Heart right ventricle (tissue), 16 donors: ENCODE data around the gene SLC2A4RG. TPM values are rescaled to one million over a fixed set of nuclear protein-coding genes. Genes with fewer than 3 reads are reported as not detected.

ENCODE experiments used
- ATAC-seq, 8 donors: fragments of 200-7000 bp; cut with Tn5 transposase; one replicate each; pipeline ENCODE4 v1.9.1; 2020; ENCODE audit warnings: mild to moderate bottlenecking in 8 of 8, moderate library complexity in 8 of 8, moderate number of reproducible peaks in 1 of 8
- DNase-seq, 2 donors: peaks; one replicate each; pipeline ENCODE4 v3.0.0-alpha.2; 2020
- H3K27ac ChIP-seq, 10 donors: fragments of 200-600 bp; sonication (generic) in 2 of 10; one replicate each; pipeline versions ENCODE4 v1.5.0 to v1.8.0; 2020 to 2022; ENCODE audit warnings: mild to moderate bottlenecking in 3 of 10
- H3K27me3 ChIP-seq, 7 donors: fragments of 200-600 bp; one replicate each; pipeline ENCODE4 v1.8.0; 2021 to 2022; ENCODE audit warnings: mild to moderate bottlenecking in 2 of 7
- H3K36me3 ChIP-seq, 9 donors: fragments of 200-600 bp; sonication (generic) in 1 of 9; one replicate each; pipeline versions ENCODE4 v1.5.0 to v1.8.0; 2020 to 2022; ENCODE audit warnings: mild to moderate bottlenecking in 2 of 9
- H3K4me1 ChIP-seq, 9 donors: fragments of 200-600 bp; sonication (generic) in 1 of 9; one replicate each; pipeline versions ENCODE4 v1.5.0 to v1.8.0; 2020 to 2022; ENCODE audit warnings: mild to moderate bottlenecking in 4 of 9
- H3K4me3 ChIP-seq, 10 donors: fragments of 200-600 bp; sonication (generic) in 2 of 10; one replicate each; pipeline versions ENCODE4 v1.5.0 to v1.8.0; 2020 to 2022; ENCODE audit warnings: mild to moderate bottlenecking in 7 of 10, moderate library complexity in 2 of 10
- H3K9me3 ChIP-seq, 11 donors: fragments of 200-600 bp in 10 of 11; sonication (generic) in 2 of 11; one replicate each; pipeline versions ENCODE4 v1.5.0 to v1.8.0; 2013 to 2022; ENCODE audit warnings: mild to moderate bottlenecking in 2 of 11, control low read depth in 1 of 11, moderate library complexity in 1 of 11
- WGBS, 2 donors: extraction: QIAGEN DNeasy Blood & Tissue Kit; methylation state at CpG; one replicate each; pipeline ENCODE4 v1.1.7; 2013; ENCODE audit warnings: inconsistent platforms in 1 of 2; 5-methylcytosine and 5-hydroxymethylcytosine counted together
- intact Hi-C, 10 donors: fragments of 100-400 bp; cut with DNase I; formaldehyde crosslinking; loops; one replicate each; pipeline versions ENCODE4 v1.11.1 to v1.14.2; 2022
- polyA plus RNA-seq, 2 donors: library from polyadenylated mRNA; stranded (reverse); fragments of 200-250 nt; gene quantifications; one replicate each; pipeline ENCODE4 v1.2.3, GENCODE V29; 2013
- total RNA-seq, 10 donors: library from RNA; stranded (reverse); fragmentation: NEBNext Ultra II Directional in 3 of 10; extraction: Animal tissue kit (Norgen Biotek cat#: 25700) in 3 of 10; gene quantifications; one replicate each; pipeline versions ENCODE4 v1.2.1 to v1.2.4, GENCODE V29; 2021 to 2023
- TF ChIP-seq, protein P1 (sequence below), 9 donors: fragments of 200-600 bp; sonication (generic) in 2 of 9; IDR thresholded peaks; one replicate each; pipeline versions ENCODE4 v1.5.0 to v1.8.0; 2021 to 2022; ENCODE audit warnings: antibody characterized with exemption in 9 of 9, mild to moderate bottlenecking in 5 of 9, moderate library complexity in 1 of 9
- donor health status: Arrhythmogenic right ventricular cardiomyopathy.
- donor health status: ischemic (EF 13 %, LVEDD 7.1; RV severe dilation, severe dysfunction).
- donor health status: healthy with polysubstance abuse.
- donor health status: DM: no; HTN: yes; CAD: no.
- donor health status: DM: no; HTN: no; CAD: no.
- donor health status: ischemic (EF 25% LVEDD 6.9; RV normal size, moderate dysfunction).
- donor health status: ischemic (EF 25% LVEDD 5.7; RV mildly dilated, moderate dysfunction).
- donor health status: healthy.
- donor health status: DM: yes; HTN: yes; CAD: no.
- donor health status: Ischemic cardiomyopathy.
- donor health status: ischemic (EF 35%, LVEDD 5.7; RV mildly dilated, moderate dysfunction).
- donor health status: nonischemic (EF 11% LVEDD 7.7; RV severe dilation, severe dysfunction).
- donor health status: DM: yes; HTN: yes; CAD: no.
- donor health status: PGD.
- donor health status: ischemic (EF 29% LVEDD 5.4; RV normal size, mild dysfunction).
- donor health status: nonischemic (EF 23%, LVEDD 6.1; RV moderate dilation, normal function).

Gene SLC2A4RG
- total and polyA plus RNA-seq, 12 donors, result 36.3 to 114 (median 76.8) TPM

GRCh38 chr20:63745424-63745805 is 5.8 kb downstream of the SLC2A4RG start:
- ATAC-seq, result no peak
- intact Hi-C loops, result no loop called here

DNA sequence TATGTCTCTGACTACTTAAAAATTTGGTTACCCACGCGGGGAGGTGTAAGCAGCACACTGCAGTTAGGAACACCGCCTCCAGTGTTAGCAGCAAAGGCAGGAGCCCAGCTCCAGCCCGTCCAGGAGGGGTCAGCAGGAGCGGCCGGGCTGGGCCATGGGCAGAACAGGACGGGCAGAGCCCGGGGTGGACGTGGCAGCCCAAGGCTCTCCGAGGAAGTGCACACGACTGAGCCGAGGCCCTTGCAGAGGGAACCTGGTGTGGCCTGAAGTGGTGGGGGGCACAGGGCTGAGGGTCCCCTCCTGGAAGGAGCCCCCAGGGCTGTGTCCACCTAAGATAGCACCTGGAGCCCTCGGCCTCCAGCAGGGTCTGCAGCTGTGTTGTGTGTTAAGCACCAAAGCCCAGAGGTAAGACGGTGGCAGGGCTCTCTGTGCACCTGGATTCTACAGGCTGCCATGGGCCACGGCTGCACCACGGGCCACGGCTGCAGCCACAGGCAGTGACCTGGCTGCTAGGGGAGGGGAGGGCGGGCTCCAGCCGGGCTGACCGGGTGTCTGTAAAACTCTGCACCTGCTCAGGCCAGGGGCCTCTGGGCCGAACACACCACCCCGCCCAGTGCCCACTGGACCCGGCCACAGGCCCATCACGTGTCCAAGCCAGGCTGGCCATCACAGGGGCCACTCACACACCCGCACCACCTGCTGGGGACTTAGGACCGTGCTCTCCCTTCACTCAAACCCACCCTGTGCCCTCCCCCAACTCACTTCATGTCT is 6.6 kb downstream of the SLC2A4RG start:
- DNase-seq (no peak), ATAC-seq (no peak)
- TF ChIP-seq, protein P1, sequence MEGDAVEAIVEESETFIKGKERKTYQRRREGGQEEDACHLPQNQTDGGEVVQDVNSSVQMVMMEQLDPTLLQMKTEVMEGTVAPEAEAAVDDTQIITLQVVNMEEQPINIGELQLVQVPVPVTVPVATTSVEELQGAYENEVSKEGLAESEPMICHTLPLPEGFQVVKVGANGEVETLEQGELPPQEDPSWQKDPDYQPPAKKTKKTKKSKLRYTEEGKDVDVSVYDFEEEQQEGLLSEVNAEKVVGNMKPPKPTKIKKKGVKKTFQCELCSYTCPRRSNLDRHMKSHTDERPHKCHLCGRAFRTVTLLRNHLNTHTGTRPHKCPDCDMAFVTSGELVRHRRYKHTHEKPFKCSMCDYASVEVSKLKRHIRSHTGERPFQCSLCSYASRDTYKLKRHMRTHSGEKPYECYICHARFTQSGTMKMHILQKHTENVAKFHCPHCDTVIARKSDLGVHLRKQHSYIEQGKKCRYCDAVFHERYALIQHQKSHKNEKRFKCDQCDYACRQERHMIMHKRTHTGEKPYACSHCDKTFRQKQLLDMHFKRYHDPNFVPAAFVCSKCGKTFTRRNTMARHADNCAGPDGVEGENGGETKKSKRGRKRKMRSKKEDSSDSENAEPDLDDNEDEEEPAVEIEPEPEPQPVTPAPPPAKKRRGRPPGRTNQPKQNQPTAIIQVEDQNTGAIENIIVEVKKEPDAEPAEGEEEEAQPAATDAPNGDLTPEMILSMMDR (IDR thresholded peaks at IDR 0.05), result no peak
- no peak overlapping the region for H3K27ac ChIP-seq
- WGBS, 2 donors, result 90 to 93% methylated on average over 26 of the region's 26 CpGs
- peaks cover 7 to 16% (median 11%) of the 10 kb centered on the region in 9 donors for H3K4me1 ChIP-seq
- H3K4me3 ChIP-seq, result no peak overlapping the region
- H3K36me3 ChIP-seq, result peaks cover 0 to 89% (median 25%) of the 10 kb centered on the region in 9 donors
- intact Hi-C loops, result no loop called here
- no peaks in the 10 kb centered on the region for H3K27me3 ChIP-seq
- H3K9me3 ChIP-seq, result no peaks in the 10 kb centered on the region

More at GRCh38 chr20:63745424-63745805, 5.8 kb downstream of the SLC2A4RG start:
- no peak overlapping the region for H3K4me3 ChIP-seq
- peaks cover 9 to 24% (median 15%) of the 10 kb centered on the region in 9 donors for H3K4me1 ChIP-seq
- DNase-seq, result no peak
- H3K27ac ChIP-seq, result no peak overlapping the region
- no peaks in the 10 kb centered on the region for H3K27me3 ChIP-seq
- WGBS, 2 donors, result 76 to 79% methylated on average over 15 of the region's 15 CpGs
- TF ChIP-seq, protein P1 (IDR thresholded peaks at IDR 0.05), result no peak
- peaks cover 0 to 82% (median 25%) of the 10 kb centered on the region in 9 donors for H3K36me3 ChIP-seq
- no peaks in the 10 kb centered on the region for H3K9me3 ChIP-seq

DNA sequence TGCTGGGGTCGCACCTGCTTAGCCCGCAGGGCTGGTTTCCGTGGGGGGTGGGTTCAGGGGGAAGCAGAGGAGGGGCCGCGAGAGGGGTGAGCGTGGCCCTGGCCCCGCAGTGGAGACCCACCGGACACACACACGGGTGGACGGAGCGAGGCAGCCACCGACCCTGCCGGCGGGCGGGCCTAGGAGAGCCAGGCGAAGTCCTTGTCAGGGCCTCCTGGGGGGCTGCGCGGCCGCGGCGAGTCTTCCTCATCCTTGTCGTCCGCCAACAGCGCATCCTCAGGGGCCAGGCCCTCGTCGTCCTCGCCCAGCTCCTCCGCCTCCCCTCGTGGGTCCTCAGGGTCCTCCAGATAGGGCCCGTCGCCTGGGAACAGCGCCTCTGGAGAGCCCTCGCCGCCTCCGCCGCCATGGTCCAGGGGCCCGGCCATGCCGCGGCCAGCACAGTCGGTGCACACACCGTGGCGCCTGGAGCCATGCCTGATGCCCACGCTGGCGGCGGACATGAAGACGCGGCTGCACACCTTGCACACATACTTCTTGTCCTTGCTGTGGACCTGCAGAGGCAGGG is 7.3 kb downstream of the SLC2A4RG start:
- peaks cover 0 to 90% (median 25%) of the 10 kb centered on the region in 9 donors for H3K36me3 ChIP-seq
- no peak for ATAC-seq
- WGBS, 2 donors, result 93 to 96% methylated on average over 42 to 47 of the region's 47 CpGs
- H3K4me3 ChIP-seq, result no peak overlapping the region
- no peak overlapping the region for H3K27ac ChIP-seq
- TF ChIP-seq, protein P1 (IDR thresholded peaks at IDR 0.05), result no peak
- no peak for DNase-seq
- intact Hi-C loops, result no loop called here
- no peaks in the 10 kb centered on the region for H3K27me3 ChIP-seq
- H3K4me1 ChIP-seq, result peaks cover under 1 to 10% (median 4%) of the 10 kb centered on the region in 9 donors
- H3K9me3 ChIP-seq, result no peaks in the 10 kb centered on the region

DNA sequence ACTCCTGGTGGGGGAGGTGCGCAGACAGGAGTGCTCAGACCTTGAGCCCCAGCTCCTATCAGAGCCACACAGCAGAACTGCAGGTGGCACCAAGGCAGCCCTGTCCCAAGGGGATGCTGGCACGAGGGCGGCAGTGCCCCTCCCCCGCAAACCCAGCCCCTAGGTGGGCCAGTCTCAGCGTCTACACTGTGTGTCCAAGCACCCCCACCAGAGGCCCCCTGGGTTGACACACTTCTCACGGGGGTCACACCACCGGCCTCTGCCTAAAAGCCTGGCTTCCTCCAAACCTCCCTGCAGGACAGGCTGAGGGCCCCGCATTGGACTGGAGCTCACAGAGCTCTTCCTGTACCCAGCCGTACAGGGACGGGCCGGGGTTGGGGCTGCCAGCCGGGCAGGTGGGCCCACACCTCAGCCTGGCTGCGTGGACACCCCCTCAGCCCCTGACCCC is 8.1 kb downstream of the SLC2A4RG start:
- TF ChIP-seq, protein P1 (IDR thresholded peaks at IDR 0.05), result no peak
- Histone ChIP-seq H3K4me3 (no peak overlapping the region), H3K4me1 (peaks cover 0 to 3% (median 0%) of the 10 kb centered on the region in 9 donors), H3K27ac (peak overlapping the region in 3 of 10 donors; percentile 33 to 38 (median 37)), H3K36me3 (peaks cover 0 to 90% (median 19%) of the 10 kb centered on the region in 9 donors), H3K27me3 (no peaks in the 10 kb centered on the region), H3K9me3 (no peaks in the 10 kb centered on the region)
- ATAC-seq (peak in 3 of 8 donors; percentile 6 to 32 (median 8)), DNase-seq (no peak)
- WGBS, 2 donors, result 70% methylated on average over 13 of the region's 13 CpGs
- intact Hi-C loops, result no loop called here
